ENCODE data around the gene MMP23B. TPM values are rescaled to one million over a fixed set of nuclear protein-coding genes. Genes with fewer than 3 reads are reported as not detected.
"Not testable (repeated sequence)": the region's sequence is repeated elsewhere in the genome, so short reads cannot be mapped to it uniquely, and the experiment has no call there.

MMP23B gene
- total RNA-seq, 4 donors from 2014 or later: 5.5 to 27.2 (median 9.4) TPM

- H3K9me3 ChIP-seq, H3K4me1 ChIP-seq, H3K27me3 ChIP-seq, H3K27ac ChIP-seq, H3K4me3 ChIP-seq, ATAC-seq: not testable (repeated sequence)
- peaks cover 0 to 54% of the 10 kb centered on the region in 2 donors for H3K36me3 ChIP-seq
- WGBS, 2 donors (ENCODE audit: low coverage in 1 of 2): 90% methylated on average over 8 of the region's 38 CpGs; no CpG with 5 or more reads in 1 of the 2 donors
These were observed 8.9 kb downstream of the MMP23B start for GRCh38 chr1:1640711-1641461.

GRCh38 chr1:1646326-1646725, 14.4 kb downstream of the MMP23B start:
- H3K36me3 ChIP-seq: peaks cover 0 to 57% of the 10 kb centered on the region in 2 donors
- not testable (repeated sequence) for H3K4me1 ChIP-seq, H3K4me3 ChIP-seq, H3K27ac ChIP-seq, H3K27me3 ChIP-seq, ATAC-seq, H3K9me3 ChIP-seq
- 71 to 74% methylated on average over 3 to 4 of the region's 5 CpGs for WGBS, 2 donors (ENCODE audit: low coverage in 1 of 2)

GRCh38 chr1:1647567-1648241, 15.7 kb downstream of the MMP23B start:
- H3K4me3 ChIP-seq, H3K27me3 ChIP-seq, H3K9me3 ChIP-seq, ATAC-seq, H3K27ac ChIP-seq, H3K4me1 ChIP-seq: not testable (repeated sequence)
- 90 to 96% methylated on average over 6 to 7 of the region's 17 CpGs for WGBS, 2 donors (ENCODE audit: low coverage in 1 of 2)
- peaks cover 0 to 68% of the 10 kb centered on the region in 2 donors for H3K36me3 ChIP-seq

- not testable (repeated sequence) for H3K27ac ChIP-seq, H3K4me1 ChIP-seq, H3K27me3 ChIP-seq, H3K9me3 ChIP-seq, H3K4me3 ChIP-seq, ATAC-seq
- H3K36me3 ChIP-seq: peaks cover 0 to 74% of the 10 kb centered on the region in 2 donors
- whole genome bisulfite sequencing, 2 donors (ENCODE audit: low coverage in 1 of 2): 90 to 94% methylated on average over 3 to 6 of the region's 11 CpGs
These were observed 16.3 kb downstream of the MMP23B start for GRCh38 chr1:1648265-1648664.

- Histone ChIP-seq H3K36me3 (peaks cover 0 to 41% of the 10 kb centered on the region in 2 donors), H3K4me3 (peak within 1 kb of the TSS; percentile 74 to 82), H3K4me1 (peaks cover 0 to 32% (median 0%) of the 10 kb centered on the region in 3 donors), H3K27ac (peak within 1 kb of the TSS; percentile 77 to 98 (median 92))
- ATAC-seq: peak; percentile 94
- peak in 2 of 4 experiments; percentile 39 to 44 for TF ChIP-seq CTCF (IDR thresholded peaks at IDR 0.05)
- peak; percentile 79 for TF ChIP-seq POLR2AphosphoS5 (IDR thresholded peaks at IDR 0.05)
- peak in 1 of 2 donors; percentile 47 for TF ChIP-seq POLR2A (IDR thresholded peaks at IDR 0.05)
- no CpG with 5 or more reads among the region's 96 CpGs for WGBS, 2 donors (ENCODE audit: low coverage in 1 of 2)
- H3K27me3 ChIP-seq, H3K9me3 ChIP-seq: not testable (repeated sequence)
These were observed 26.9 kb downstream of the MMP23B start, which contains the start of gene CDK11B for GRCh38 chr1:1658583-1659549. Gene CDK11B, minus strand, starts transcription at chr1:1659004. Its CDS starts 1,519 bp downstream, at chr1:1657485.

GRCh38 chr1:1662392-1662791, 30.4 kb downstream of the MMP23B start:
- Histone ChIP-seq H3K36me3 (peaks cover 0 to 36% of the 10 kb centered on the region in 2 donors), H3K27ac (peak overlapping the region in 2 of 4 donors; percentile 48 to 67), H3K4me1 (peaks cover 0 to 15% (median 0%) of the 10 kb centered on the region in 3 donors)
- WGBS, 2 donors (ENCODE audit: low coverage in 1 of 2): 73 to 100% methylated on average over 2 to 3 of the region's 9 CpGs
- not testable (repeated sequence) for H3K4me3 ChIP-seq, H3K27me3 ChIP-seq, H3K9me3 ChIP-seq
- peak; percentile 26 for ATAC-seq

- not testable (repeated sequence) for H3K9me3 ChIP-seq, H3K27me3 ChIP-seq, H3K4me3 ChIP-seq, ATAC-seq
- Histone ChIP-seq H3K27ac (peak overlapping the region in 2 of 4 donors; percentile 48 to 67), H3K4me1 (peaks cover 0 to 11% (median 0%) of the 10 kb centered on the region in 3 donors), H3K36me3 (peaks cover 0 to 42% of the 10 kb centered on the region in 2 donors)
- WGBS, 2 donors (ENCODE audit: low coverage in 1 of 2): 82% methylated on average over 5 of the region's 15 CpGs; no CpG with 5 or more reads in 1 of the 2 donors
These were observed 31.0 kb downstream of the MMP23B start for GRCh38 chr1:1662830-1663560.

- not testable (repeated sequence) for H3K4me3 ChIP-seq, H3K4me1 ChIP-seq, H3K27me3 ChIP-seq, ATAC-seq, H3K27ac ChIP-seq, H3K9me3 ChIP-seq
- peaks cover 0 to 56% of the 10 kb centered on the region in 2 donors for H3K36me3 ChIP-seq
- WGBS, 2 donors (ENCODE audit: low coverage in 1 of 2): no CpG with 5 or more reads among the region's 11 CpGs
These were observed 32.3 kb downstream of the MMP23B start for GRCh38 chr1:1664318-1664717.

Measured in gastroesophageal sphincter (tissue), 4 donors.